SK-N-SH (cell line): ENCODE results near the gene AFAP1. TPM values are rescaled to one million over a fixed set of nuclear protein-coding genes. Genes with fewer than 3 reads are reported as not detected.

ENCODE experiments used
- CTCF ChIA-PET: fragments of 300-600, 350-600 bp; formaldehyde crosslinking; extraction: SDS; loops from one replicate; lab custom pipeline; 2021; lab: Yijun Ruan, JAX
- POLR2A ChIA-PET: fragments of 350-600 bp; sonication (Branson Sonifier 250); formaldehyde crosslinking; extraction: SDS; loops from one replicate; lab custom pipeline; 2020; ENCODE audit warnings: antibody characterized with exemption, inconsistent platforms; lab: Yijun Ruan, JAX
- DNase-seq: peaks from one replicate; pipeline ENCODE4 v3.0.0; 2012
- H2AFZ ChIP-seq: fragments of 200-600 bp; sonication (generic); 2 replicates; pipeline ENCODE4 v1.8.1; 2016; ENCODE audit warnings: antibody characterized with exemption, mild to moderate bottlenecking, low read depth
- H3F3A ChIP-seq: fragments of 200-600 bp; sonication (generic); replicated peaks from 2 replicates; pipeline ENCODE3; 2016; ENCODE audit warnings: antibody characterized with exemption, mild to moderate bottlenecking; ENCODE audit not compliant: insufficient read depth
- H3K27ac ChIP-seq, 2 experiments: fragments of 200-500 bp in 1 of 2; fragments of 200-600 bp in 1 of 2; sonication (Bioruptor generic) in 1 of 2; sonication (generic), shearing (Covaris generic) in 1 of 2; 2 replicates each; pipeline versions ENCODE4 v1.5.1 to v1.6.1; 2014 to 2016; ENCODE audit warnings: low read depth in 2 of 2, inconsistent platforms in 1 of 2, low read length in 1 of 2, mild to moderate bottlenecking in 1 of 2, mixed read lengths in 1 of 2
- H3K27me3 ChIP-seq: fragments of 200-600 bp; sonication (generic), shearing (Covaris generic); 2 replicates; pipeline ENCODE4 v1.6.1; 2016; ENCODE audit warnings: mixed run types; ENCODE audit not compliant: insufficient read depth
- H3K36me3 ChIP-seq, 2 experiments: fragments of 200-500 bp in 1 of 2; fragments of 200-600 bp in 1 of 2; sonication (Bioruptor generic) in 1 of 2; sonication (generic) in 1 of 2; replicated peaks in 1 of 2; 2 replicates each; pipeline versions ENCODE3 to v1.5.1; 2014 to 2016; ENCODE audit warnings: low read length in 1 of 2, mild to moderate bottlenecking in 1 of 2; ENCODE audit not compliant: insufficient read depth in 2 of 2, control insufficient read depth in 1 of 2
- H3K4me1 ChIP-seq, 2 experiments: fragments of 200-500 bp in 1 of 2; fragments of 200-600 bp in 1 of 2; sonication (Bioruptor generic) in 1 of 2; sonication (generic), shearing (Covaris generic) in 1 of 2; 2 replicates each; pipeline versions ENCODE4 v1.5.1 to v1.6.1; 2014 to 2016; ENCODE audit warnings: low read depth in 1 of 2, low read length in 1 of 2, mixed run types in 1 of 2; ENCODE audit not compliant: insufficient read depth in 2 of 2, control insufficient read depth in 1 of 2
- H3K4me2 ChIP-seq: fragments of 200-600 bp; sonication (generic), shearing (Covaris generic); 2 replicates; pipeline ENCODE4 v1.6.1; 2017; ENCODE audit warnings: mixed run types
- H3K4me3 ChIP-seq, 2 experiments: fragments of 200-500 bp in 1 of 2; fragments of 200-600 bp in 1 of 2; sonication (Bioruptor generic) in 1 of 2; sonication (generic), shearing (Covaris generic) in 1 of 2; 2 replicates each; pipeline versions ENCODE4 v1.5.1 to v1.8.1; 2014 to 2016; ENCODE audit warnings: low read depth in 2 of 2, inconsistent platforms in 1 of 2, low read length in 1 of 2, mild to moderate bottlenecking in 1 of 2, mixed read lengths in 1 of 2, moderate library complexity in 1 of 2
- H3K79me2 ChIP-seq: fragments of 200-600 bp; sonication (generic); 2 replicates; pipeline ENCODE4 v1.8.1; 2017; ENCODE audit warnings: mild to moderate bottlenecking; ENCODE audit not compliant: insufficient read depth
- H3K9ac ChIP-seq: fragments of 200-600 bp; sonication (generic); 2 replicates; pipeline ENCODE4 v1.6.1; 2017; ENCODE audit warnings: mixed run types
- H3K9me2 ChIP-seq: fragments of 200-600 bp; sonication (generic); 2 replicates; pipeline ENCODE4 v1.6.1; 2017; ENCODE audit warnings: mixed run types
- H3K9me3 ChIP-seq: fragments of 200-600 bp; sonication (generic); 2 replicates; pipeline ENCODE4 v1.6.1; 2017; ENCODE audit warnings: mixed run types, mild to moderate bottlenecking, moderate library complexity
- H4K20me1 ChIP-seq: fragments of 200-600 bp; sonication (generic); 2 replicates; pipeline ENCODE4 v1.6.1; 2017; ENCODE audit warnings: mild to moderate bottlenecking, mixed run types; ENCODE audit not compliant: insufficient read depth
- CHD2 ChIP-seq: fragments of 150-350 bp; IDR thresholded peaks from 2 replicates; pipeline ENCODE4 v1.6.1; 2018; ENCODE audit warnings: low read length; ENCODE audit not compliant: partially characterized antibody
- CTCF ChIP-seq: fragments of 200-600 bp; sonication (generic); IDR thresholded peaks from 2 replicates; pipeline ENCODE4 v1.6.1; 2017; ENCODE audit warnings: antibody characterized with exemption, mild to moderate bottlenecking, moderate library complexity
- ELF1 ChIP-seq: IDR thresholded peaks from 2 replicates; pipeline ENCODE4 v1.4.0; 2012
- EP300 ChIP-seq, 2 experiments: IDR thresholded peaks; 2 replicates each; pipeline versions ENCODE4 v1.4.0 to v1.6.1; 2012; ENCODE audit warnings: borderline replicate concordance in 1 of 2, low read depth in 1 of 2, low read length in 1 of 2
- EZH2phosphoT487 ChIP-seq: fragments of 200-600 bp; sonication (generic); IDR thresholded peaks from 2 replicates; pipeline ENCODE4 v1.6.1; 2017; ENCODE audit warnings: low read depth, mixed run types, mild to moderate bottlenecking, antibody characterized with exemption, moderate library complexity, borderline replicate concordance
- FOSL2 ChIP-seq: IDR thresholded peaks from 2 replicates; pipeline ENCODE4 v1.4.0; 2012; ENCODE audit warnings: low read depth, mild to moderate bottlenecking, moderate library complexity, borderline replicate concordance
- FOXJ3 ChIP-seq: sonication (generic); formaldehyde crosslinking; IDR thresholded peaks from 2 replicates; pipeline ENCODE4 v1.5.1; 2020; ENCODE audit warnings: mild to moderate bottlenecking, missing genetic modification reagents
- JUND ChIP-seq: IDR thresholded peaks from 2 replicates; pipeline ENCODE4 v1.4.0; 2012
- MEF2A ChIP-seq: IDR thresholded peaks from 2 replicates; pipeline ENCODE4 v1.4.0; 2012; ENCODE audit warnings: low read depth, borderline replicate concordance
- MXI1 ChIP-seq: IDR thresholded peaks from 2 replicates; pipeline ENCODE4 v1.6.1; 2012; ENCODE audit warnings: mild to moderate bottlenecking, low read depth, low read length, improper control_type of control experiment
- NFIC ChIP-seq: IDR thresholded peaks from 2 replicates; pipeline ENCODE4 v1.4.0; 2012; ENCODE audit warnings: borderline replicate concordance
- PBX3 ChIP-seq: IDR thresholded peaks from 2 replicates; pipeline ENCODE4; 2012
- POLR2AphosphoS5 ChIP-seq: IDR thresholded peaks from 2 replicates; pipeline ENCODE4 v1.6.1; 2012; ENCODE audit warnings: low read depth, low read length
- RAD21 ChIP-seq: IDR thresholded peaks from 2 replicates; pipeline ENCODE4 v1.6.1; 2012; ENCODE audit warnings: mild to moderate bottlenecking, low read length
- SIN3A ChIP-seq: IDR thresholded peaks from 2 replicates; pipeline ENCODE4 v1.6.1; 2012; ENCODE audit warnings: low read depth, mild to moderate bottlenecking, low read length, moderate library complexity, borderline replicate concordance
- SMC3 ChIP-seq: IDR thresholded peaks from 2 replicates; pipeline ENCODE4 v1.6.1; 2012; ENCODE audit warnings: low read depth, low read length, improper control_type of control experiment
- USF1 ChIP-seq: IDR thresholded peaks from 2 replicates; pipeline ENCODE4 v1.4.0; 2012; ENCODE audit warnings: low read depth, borderline replicate concordance
- YY1 ChIP-seq: IDR thresholded peaks from 2 replicates; pipeline ENCODE4 v1.4.0; 2012; ENCODE audit warnings: low read depth, mild to moderate bottlenecking
- WGBS: methylation state at CpG from one replicate; pipeline ENCODE4 v1.1.6; 2017; ENCODE audit warnings: low lambda C conversion rate; 5-methylcytosine and 5-hydroxymethylcytosine counted together
- polyA plus RNA-seq, 3 experiments: library from polyadenylated mRNA; depleted of rRNA; stranded (reverse); fragments of >200 nt; gene quantifications; 2 replicates each; pipeline ENCODE4 v1.2.3, GENCODE V29; 2012
- TF ChIP-seq, protein P1 (sequence below): IDR thresholded peaks from 2 replicates; pipeline ENCODE4 v1.4.0; 2012; ENCODE audit warnings: low read depth, borderline replicate concordance
- TF ChIP-seq, protein P2 (sequence below): fragments of 150-350 bp; IDR thresholded peaks from 2 replicates; pipeline ENCODE4 v1.6.1; 2016; ENCODE audit warnings: mild to moderate bottlenecking, low read depth, low read length

AFAP1 gene
- polyA plus RNA-seq, 1 of the 3 experiments (the other 2 are of a cell fraction): 67.9 TPM

- TF ChIP-seq, protein P1, sequence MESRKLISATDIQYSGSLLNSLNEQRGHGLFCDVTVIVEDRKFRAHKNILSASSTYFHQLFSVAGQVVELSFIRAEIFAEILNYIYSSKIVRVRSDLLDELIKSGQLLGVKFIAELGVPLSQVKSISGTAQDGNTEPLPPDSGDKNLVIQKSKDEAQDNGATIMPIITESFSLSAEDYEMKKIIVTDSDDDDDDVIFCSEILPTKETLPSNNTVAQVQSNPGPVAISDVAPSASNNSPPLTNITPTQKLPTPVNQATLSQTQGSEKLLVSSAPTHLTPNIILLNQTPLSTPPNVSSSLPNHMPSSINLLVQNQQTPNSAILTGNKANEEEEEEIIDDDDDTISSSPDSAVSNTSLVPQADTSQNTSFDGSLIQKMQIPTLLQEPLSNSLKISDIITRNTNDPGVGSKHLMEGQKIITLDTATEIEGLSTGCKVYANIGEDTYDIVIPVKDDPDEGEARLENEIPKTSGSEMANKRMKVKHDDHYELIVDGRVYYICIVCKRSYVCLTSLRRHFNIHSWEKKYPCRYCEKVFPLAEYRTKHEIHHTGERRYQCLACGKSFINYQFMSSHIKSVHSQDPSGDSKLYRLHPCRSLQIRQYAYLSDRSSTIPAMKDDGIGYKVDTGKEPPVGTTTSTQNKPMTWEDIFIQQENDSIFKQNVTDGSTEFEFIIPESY: no peak
Measured at GRCh38 chr4:7984286-7984925, 44.7 kb upstream of the AFAP1 start (continued).

DNA sequence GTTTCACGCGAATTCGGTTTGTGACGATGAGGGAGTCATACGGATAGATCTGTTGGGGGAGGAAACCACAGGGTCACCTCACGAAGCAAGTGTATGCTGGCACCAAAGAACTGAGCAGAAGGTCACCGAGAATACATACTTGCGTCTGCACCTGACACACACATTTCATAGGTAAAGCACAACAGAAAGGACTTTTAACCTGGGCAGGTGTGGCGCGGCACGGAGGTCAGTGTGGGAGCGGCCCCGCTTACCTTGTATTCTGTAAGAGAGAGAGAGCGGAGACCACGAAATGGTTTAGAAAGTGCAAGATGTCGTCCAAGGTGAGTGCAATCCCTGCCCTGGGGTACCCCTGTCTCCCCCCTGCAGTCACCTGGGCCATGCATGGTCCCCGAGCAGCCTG, 43.6 kb upstream of the AFAP1 start:
- 95% methylated on average over 16 of the region's 17 CpGs for WGBS

DNA sequence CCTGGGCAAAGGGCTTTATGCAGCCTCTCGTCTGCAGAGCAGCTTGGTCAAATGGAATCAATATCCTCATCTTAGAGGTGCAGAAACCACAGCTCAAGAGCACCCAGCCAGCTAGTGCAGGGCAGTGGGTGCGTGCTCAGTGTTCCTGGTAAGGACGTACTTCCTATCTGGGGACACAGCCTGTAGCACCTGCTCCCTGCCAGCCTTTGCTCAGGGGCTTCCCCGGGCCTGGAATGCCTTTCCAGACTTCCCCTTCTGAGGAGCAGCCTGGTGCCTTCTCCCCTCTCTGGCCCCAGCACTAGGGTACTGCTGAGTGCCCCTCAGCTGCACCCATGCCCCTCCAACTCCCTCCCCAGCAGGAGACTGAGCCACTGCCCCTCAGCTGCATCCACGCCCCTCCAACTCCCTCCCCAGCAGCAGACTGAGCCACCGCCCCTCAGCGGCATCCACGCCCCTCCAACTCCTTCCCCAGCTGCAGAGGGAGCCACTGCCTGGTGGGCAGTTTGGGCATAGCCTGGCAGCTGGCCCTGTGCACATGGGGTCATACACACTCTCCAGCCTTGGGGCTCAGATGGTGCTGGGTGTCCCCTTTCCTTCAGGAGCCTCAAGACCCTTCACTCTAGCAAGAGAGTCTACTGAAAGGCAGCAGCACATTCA, 42.2 kb upstream of the AFAP1 start:
- Histone ChIP-seq H3K4me2 (no peak overlapping the region), H3K9ac (no peak overlapping the region), H3K4me1 (peaks cover 0 to 11% of the 10 kb centered on the region in 2 experiments; a peak in 2 of 4 replicates), H3K27ac (no peak overlapping the region), H4K20me1 (no peaks in the 10 kb centered on the region), H3F3A (peaks cover 4% of the 10 kb centered on the region), H3K4me3 (no peak overlapping the region), H3K36me3 (no peaks in the 10 kb centered on the region), H3K27me3 (no peaks in the 10 kb centered on the region), H3K9me2 (no peaks in the 10 kb centered on the region), H3K9me3 (no peaks in the 10 kb centered on the region), H2AFZ (no peak overlapping the region), H3K79me2 (no peaks in the 10 kb centered on the region)
- ChIA-PET POLR2A (no interaction called here), CTCF (interaction anchor here (0.5 to 11.0 kb wide), 4 partner anchors 34 to 220 kb away, joined by 3 to 209 read pairs (median 4); no protein-coding TSS in a partner anchor)
- DNase-seq: no peak
- 85% methylated on average over 6 of the region's 8 CpGs for WGBS
- TF ChIP-seq PBX3 (no peak), ELF1 (no peak), CTCF (no peak), JUND (no peak), FOXJ3 (no peak), YY1 (no peak), MEF2A (no peak), MXI1 (no peak), NFIC (no peak), RAD21 (no peak), FOSL2 (no peak), EP300 (IDR thresholded peaks at IDR 0.05; ENCODE audit: borderline replicate concordance in 1 of 2, low read depth in 1 of 2, low read length in 1 of 2) (no peak), USF1 (no peak)

More for the DNA sequence above, 43.6 kb upstream of the AFAP1 start:
- H3K27ac ChIP-seq: no peak overlapping the region
- H3K9me3 ChIP-seq: no peaks in the 10 kb centered on the region
- peaks cover 4% of the 10 kb centered on the region; the same call in 1 of the 2 replicates for H3K79me2 ChIP-seq
- no peak for DNase-seq
- no peaks in the 10 kb centered on the region for H3K36me3 ChIP-seq
- CTCF ChIA-PET: interaction anchor here (1.0 to 11.0 kb wide), 4 partner anchors 54 to 222 kb away, joined by 3 to 209 read pairs (median 25); no protein-coding TSS in a partner anchor
- H3K9me2 ChIP-seq: no peaks in the 10 kb centered on the region
- H3K4me3 ChIP-seq: no peak overlapping the region
- no peak overlapping the region for H2AFZ ChIP-seq
- no peaks in the 10 kb centered on the region for H4K20me1 ChIP-seq
- TF ChIP-seq POLR2AphosphoS5 (no peak), EZH2phosphoT487 (no peak), CHD2 (no peak), SMC3 (no peak), SIN3A (no peak), JUND (no peak)
- TF ChIP-seq, protein P2, sequence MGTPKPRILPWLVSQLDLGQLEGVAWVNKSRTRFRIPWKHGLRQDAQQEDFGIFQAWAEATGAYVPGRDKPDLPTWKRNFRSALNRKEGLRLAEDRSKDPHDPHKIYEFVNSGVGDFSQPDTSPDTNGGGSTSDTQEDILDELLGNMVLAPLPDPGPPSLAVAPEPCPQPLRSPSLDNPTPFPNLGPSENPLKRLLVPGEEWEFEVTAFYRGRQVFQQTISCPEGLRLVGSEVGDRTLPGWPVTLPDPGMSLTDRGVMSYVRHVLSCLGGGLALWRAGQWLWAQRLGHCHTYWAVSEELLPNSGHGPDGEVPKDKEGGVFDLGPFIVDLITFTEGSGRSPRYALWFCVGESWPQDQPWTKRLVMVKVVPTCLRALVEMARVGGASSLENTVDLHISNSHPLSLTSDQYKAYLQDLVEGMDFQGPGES: no peak
- TF ChIP-seq, all 33 proteins: peak for 0
- POLR2A ChIA-PET: no interaction called here
- Histone ChIP-seq H3K27me3 (no peaks in the 10 kb centered on the region), H3K4me2 (no peak overlapping the region), H3K4me1 (peaks cover 0 to 8% of the 10 kb centered on the region in 2 experiments; a peak in 1 of 4 replicates), H3K9ac (no peak overlapping the region), H3F3A (peaks cover 4% of the 10 kb centered on the region)
